Activated CD4-positive, alpha-beta T cell treated with anti-CD3 and anti-CD28 coated beads for 36 hours (primary cell): ENCODE results near the gene CDC25C. TPM values are rescaled to one million over a fixed set of nuclear protein-coding genes. Genes with fewer than 3 reads are reported as not detected.

ENCODE experiments used
- ATAC-seq: fragments of 200-7000 bp; cut with Tn5 transposase; one replicate; pipeline ENCODE4 v1.10.0; 2021; ENCODE audit warnings: mild to moderate bottlenecking, moderate library complexity
- CTCF ChIA-PET: fragments of 350-600 bp; sonication (Branson Sonifier 250); formaldehyde crosslinking; loops from one replicate; lab custom pipeline; 2021; ENCODE audit warnings: antibody characterized with exemption; lab: Charles Lee
- POLR2A ChIA-PET: fragments of 350-600 bp; sonication (Branson Sonifier 250); formaldehyde crosslinking; loops from one replicate; lab custom pipeline; 2021; ENCODE audit warnings: antibody characterized with exemption, inconsistent platforms; lab: Charles Lee
- DNase-seq: peaks from one replicate; pipeline ENCODE4 v3.0.0-alpha.2; 2020
- H3K27ac Mint-ChIP-seq: one replicate; pipeline ENCODE4 v1.8.0; 2021; ENCODE audit warnings: mixed read lengths
- H3K27me3 Mint-ChIP-seq: one replicate; pipeline ENCODE4 v1.8.0; 2021; ENCODE audit warnings: mixed read lengths
- H3K36me3 Mint-ChIP-seq: one replicate; pipeline ENCODE4 v1.8.0; 2021; ENCODE audit warnings: low read depth, mixed read lengths
- H3K4me1 Mint-ChIP-seq: one replicate; pipeline ENCODE4 v1.8.0; 2021; ENCODE audit warnings: mixed read lengths
- H3K4me3 Mint-ChIP-seq: one replicate; pipeline ENCODE4 v1.8.0; 2021; ENCODE audit warnings: mild to moderate bottlenecking, moderate library complexity, mixed read lengths
- H3K9me3 Mint-ChIP-seq: one replicate; pipeline ENCODE4 v1.8.0; 2021; ENCODE audit warnings: low read depth, mixed read lengths
- intact Hi-C, 2 experiments: fragments of 100-400 bp; cut with DNase I in 1 of 2; cut with micrococcal nuclease in 1 of 2; formaldehyde crosslinking; loops; one replicate each; pipeline versions ENCODE4 v1.14.2 to v1.15.1; 2022 to 2024; cut with DNase I, micrococcal nuclease
- total RNA-seq, 2 experiments: library from RNA; stranded (reverse); gene quantifications; one replicate each; pipeline ENCODE4 v1.2.3, GENCODE V29; 2021

CDC25C gene
- total RNA-seq, 2 experiments from 2014 or later, result 15.9 to 19.0 TPM

DNA sequence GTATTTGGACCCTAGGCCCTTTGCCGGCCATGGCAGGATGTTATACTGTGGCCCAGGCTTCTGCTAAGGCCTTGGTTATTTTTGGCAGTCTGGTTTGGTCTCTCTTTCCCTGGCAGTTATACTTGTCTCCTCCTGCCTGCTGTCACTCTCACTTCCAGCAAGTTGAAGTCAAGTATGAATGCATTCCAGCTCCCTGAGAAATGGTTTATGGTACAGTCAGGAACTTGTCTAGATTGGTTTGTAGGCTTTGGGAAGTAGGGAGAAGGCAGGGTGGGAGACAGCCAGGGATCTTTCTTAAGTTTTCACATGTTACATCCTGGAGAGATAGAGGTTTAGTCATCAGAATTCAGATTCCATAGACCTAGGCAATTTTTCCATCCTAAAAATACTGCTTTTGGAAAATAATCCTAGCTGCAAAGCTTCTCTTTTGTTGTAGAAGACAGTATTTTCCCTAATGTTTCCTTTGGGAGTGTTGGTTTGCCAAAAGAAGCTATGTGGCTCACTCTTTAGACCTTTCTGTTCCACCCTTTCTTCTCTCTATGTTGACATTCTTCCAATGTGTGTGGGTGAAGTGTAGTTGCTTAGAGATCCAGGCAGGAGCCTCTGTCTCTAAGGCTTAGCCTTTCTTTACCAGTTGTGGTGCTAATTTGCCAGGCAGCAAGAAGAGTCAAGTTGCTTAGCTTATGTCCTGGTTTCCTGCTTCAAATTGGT lies 18.4 kb upstream of the CDC25C start:
- H3K4me3 Mint-ChIP-seq, result no peak overlapping the region
- peak overlapping the region; percentile 44 for H3K27ac Mint-ChIP-seq
- POLR2A ChIA-PET, result interaction anchor here (0.6 to 1.9 kb wide), 3 partner anchors 11 to 135 kb away, joined by 3 to 16 read pairs (median 7); partner anchors contain the start of gene FAM53C
- intact Hi-C loops, result loop anchor here in 1 of 2 experiments (5.0 to 10.0 kb wide), 3 partner anchors 845 to 1765 kb away; partner anchors contain the start of genes MATR3, PURA and SIL1
- CTCF ChIA-PET, result interaction anchor here (0.6 to 9.0 kb wide), 5 partner anchors 8 to 182 kb away, joined by 3 to 308 read pairs (median 3); partner anchors contain the start of genes CDC23, CDC25C and FAM53C
- no peak for DNase-seq
- no peaks in the 10 kb centered on the region for H3K27me3 Mint-ChIP-seq
- peaks cover 40% of the 10 kb centered on the region for H3K36me3 Mint-ChIP-seq
- ATAC-seq, result no peak
- H3K4me1 Mint-ChIP-seq, result peaks cover 28% of the 10 kb centered on the region
- H3K9me3 Mint-ChIP-seq, result peaks cover 10% of the 10 kb centered on the region

DNA sequence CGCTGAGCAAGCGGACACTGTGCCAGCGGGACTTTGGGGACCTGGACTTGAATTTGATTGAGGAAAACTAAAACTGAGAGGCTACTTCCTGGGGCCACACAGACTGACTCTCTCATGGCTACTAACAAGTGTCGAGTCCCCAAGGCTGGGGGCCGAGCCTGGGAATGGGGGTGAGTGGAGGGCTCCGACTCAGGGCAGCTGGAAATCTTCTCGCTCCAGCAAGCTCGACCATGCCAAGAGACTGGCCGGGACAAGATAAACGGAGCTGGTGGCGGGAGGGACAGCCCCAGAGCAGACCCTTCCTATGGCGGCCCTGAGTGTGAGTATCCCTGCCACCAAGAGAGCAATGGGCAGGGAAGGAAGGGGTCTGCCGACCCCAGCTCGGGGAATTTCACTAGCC lies 15.3 kb upstream of the CDC25C start:
- CTCF ChIA-PET, result interaction anchor here (9.0 kb wide), 1 partner anchor 9 kb away, joined by 308 read pairs; the partner anchor contains the start of genes CDC25C and FAM53C
- DNase-seq, result no peak
- Mint-ChIP-seq H3K9me3 (peaks cover 6% of the 10 kb centered on the region), H3K4me3 (no peak overlapping the region), H3K4me1 (peaks cover 9% of the 10 kb centered on the region), H3K27ac (no peak overlapping the region), H3K27me3 (no peaks in the 10 kb centered on the region), H3K36me3 (peaks cover 47% of the 10 kb centered on the region)
- intact Hi-C loops, result no loop called here
- POLR2A ChIA-PET, result interaction anchor here (1.4 kb wide), 1 partner anchor 8 kb away, joined by 9 read pairs; the partner anchor contains the start of gene FAM53C
- ATAC-seq, result no peak

DNA sequence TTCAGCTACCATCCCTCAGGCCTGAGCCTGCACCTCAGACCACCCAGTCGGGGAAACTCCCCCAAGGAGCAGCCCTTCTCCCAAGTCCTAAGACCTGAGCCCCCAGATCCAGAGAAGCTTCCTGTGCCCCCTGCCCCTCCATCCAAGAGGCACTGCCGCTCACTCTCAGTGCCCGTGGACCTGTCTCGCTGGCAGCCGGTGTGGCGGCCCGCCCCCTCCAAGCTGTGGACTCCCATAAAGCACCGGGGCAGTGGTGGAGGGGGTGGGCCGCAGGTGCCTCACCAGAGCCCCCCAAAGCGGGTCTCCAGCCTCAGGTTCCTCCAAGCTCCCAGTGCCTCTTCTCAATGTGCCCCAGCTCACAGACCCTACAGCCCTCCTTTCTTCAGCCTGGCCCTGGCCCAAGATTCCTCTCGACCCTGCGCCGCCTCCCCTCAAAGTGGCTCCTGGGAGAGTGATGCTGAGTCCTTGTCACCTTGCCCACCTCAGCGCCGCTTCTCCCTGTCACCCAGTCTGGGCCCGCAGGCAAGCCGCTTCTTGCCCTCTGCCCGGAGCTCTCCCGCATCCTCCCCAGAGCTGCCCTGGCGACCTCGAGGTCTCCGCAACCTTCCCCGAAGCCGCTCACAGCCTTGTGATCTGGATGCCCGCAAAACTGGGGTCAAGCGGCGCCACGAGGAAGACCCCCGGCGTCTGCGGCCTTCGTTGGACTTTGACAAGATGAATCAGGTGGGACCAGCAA lies 13.5 kb upstream of the CDC25C start:
- H3K9me3 Mint-ChIP-seq, result no peaks in the 10 kb centered on the region
- ATAC-seq (no peak), DNase-seq (no peak)
- H3K4me3 Mint-ChIP-seq, result no peak overlapping the region
- no peak overlapping the region for H3K27ac Mint-ChIP-seq
- peaks cover 47% of the 10 kb centered on the region for H3K36me3 Mint-ChIP-seq
- intact Hi-C loops, result no loop called here
- POLR2A ChIA-PET, result interaction anchor here (0.5 to 1.4 kb wide), 2 partner anchors 14 to 595 kb away, joined by 3 to 6 read pairs; partner anchors contain the start of gene CDC25C
- peaks cover 13% of the 10 kb centered on the region for H3K4me1 Mint-ChIP-seq
- H3K27me3 Mint-ChIP-seq, result no peaks in the 10 kb centered on the region
- CTCF ChIA-PET, result no interaction called here

DNA sequence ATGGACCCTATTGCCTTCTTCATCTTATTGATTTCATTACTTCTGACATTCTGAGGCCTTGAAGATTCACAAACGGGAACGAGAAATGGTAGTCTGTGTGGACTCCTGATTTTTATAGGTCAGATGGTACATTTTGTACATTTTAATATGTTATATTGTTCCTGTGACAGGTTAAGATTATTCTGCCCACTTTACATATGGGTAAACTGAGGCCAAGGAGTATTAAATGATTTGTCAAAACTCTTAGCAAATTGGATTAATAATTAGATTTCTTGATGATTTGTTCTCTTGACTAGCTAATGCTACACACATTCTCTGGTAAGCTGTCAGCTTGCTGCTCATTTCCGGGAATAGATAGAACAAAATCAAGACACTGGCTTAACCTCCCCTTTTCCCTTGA lies 8.4 kb upstream of the CDC25C start:
- Mint-ChIP-seq H3K27ac (no peak overlapping the region), H3K4me1 (peaks cover 34% of the 10 kb centered on the region), H3K4me3 (peak overlapping the region; percentile 84), H3K36me3 (peaks cover 22% of the 10 kb centered on the region), H3K9me3 (no peaks in the 10 kb centered on the region), H3K27me3 (no peaks in the 10 kb centered on the region)
- intact Hi-C loops, result no loop called here
- DNase-seq (no peak), ATAC-seq (no peak)
- CTCF ChIA-PET, result interaction anchor here (0.6 to 14.1 kb wide), 4 partner anchors 11 to 261 kb away, joined by 3 to 308 read pairs (median 3); partner anchors contain the start of gene KDM3B
- POLR2A ChIA-PET, result interaction anchor here (0.6 to 3.6 kb wide), 9 partner anchors 7 to 161 kb away, joined by 3 to 73 read pairs (median 5); partner anchors contain the start of genes CDC25C, KDM3B and KIF20A

DNA sequence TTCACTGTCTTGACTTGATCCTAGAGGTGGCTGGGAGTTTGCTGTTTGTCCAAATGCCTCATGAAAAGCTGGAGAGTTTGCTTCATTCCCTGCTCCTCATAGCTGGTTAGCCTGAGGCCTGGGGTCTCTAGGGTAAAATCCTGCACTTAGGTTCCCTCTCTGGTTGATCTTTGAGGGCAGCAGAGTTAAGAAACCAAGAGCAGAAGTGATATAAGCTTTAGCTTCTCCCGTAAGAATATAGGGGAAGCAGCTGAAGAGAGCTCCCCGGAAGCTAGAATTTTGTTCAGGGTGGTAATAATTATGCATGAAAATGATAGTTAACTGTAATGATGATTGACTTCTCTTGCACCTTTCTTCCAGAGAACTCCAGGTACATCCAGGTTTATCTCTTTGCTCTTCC lies 7.9 kb upstream of the CDC25C start:
- intact Hi-C loops, result loop anchor here in 1 of 2 experiments (2.0 to 10.0 kb wide), 4 partner anchors 13 to 585 kb away; partner anchors contain the start of genes CDC23, FAM13B, HNRNPA0 and KDM3B
- Mint-ChIP-seq H3K27ac (peak overlapping the region; percentile 80), H3K4me1 (peaks cover 38% of the 10 kb centered on the region), H3K4me3 (peak overlapping the region; percentile 84), H3K9me3 (no peaks in the 10 kb centered on the region), H3K36me3 (peaks cover 18% of the 10 kb centered on the region), H3K27me3 (no peaks in the 10 kb centered on the region)
- POLR2A ChIA-PET, result interaction anchor here (0.6 to 3.6 kb wide), 8 partner anchors 8 to 160 kb away, joined by 3 to 73 read pairs (median 4); partner anchors contain the start of genes CDC25C, KDM3B and KIF20A
- CTCF ChIA-PET, result interaction anchor here (0.6 to 14.1 kb wide), 3 partner anchors 11 to 262 kb away, joined by 3 to 308 read pairs (median 3); partner anchors contain the start of gene KDM3B
- DNase-seq (no peak), ATAC-seq (no peak)

DNA sequence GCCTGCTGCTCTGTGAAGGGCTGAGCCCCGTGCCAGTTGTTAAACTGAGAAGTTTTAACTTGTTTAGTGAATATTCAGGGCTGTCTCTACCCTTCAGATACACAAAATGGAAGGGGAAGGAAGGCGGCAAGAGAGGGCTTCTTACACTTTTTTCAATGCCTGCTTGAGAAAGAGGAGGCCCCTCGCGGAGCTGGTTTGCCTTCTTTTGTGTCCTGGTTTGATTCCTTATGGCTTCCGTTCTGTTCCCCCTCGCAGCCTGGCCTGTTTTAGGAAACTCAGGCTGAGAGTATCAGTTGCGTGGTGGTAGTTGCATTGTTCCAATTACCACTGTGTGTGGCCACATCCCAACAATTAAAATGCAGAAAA lies 7.5 kb upstream of the CDC25C start:
- Mint-ChIP-seq H3K27ac (peak overlapping the region; percentile 80), H3K4me1 (peaks cover 38% of the 10 kb centered on the region), H3K4me3 (peak overlapping the region; percentile 84), H3K9me3 (no peaks in the 10 kb centered on the region), H3K27me3 (no peaks in the 10 kb centered on the region), H3K36me3 (peaks cover 15% of the 10 kb centered on the region)
- DNase-seq (peak; percentile 16), ATAC-seq (no peak)
- intact Hi-C loops, result loop anchor here in 1 of 2 experiments (2.0 to 10.0 kb wide), 4 partner anchors 14 to 584 kb away; partner anchors contain the start of genes CDC23, FAM13B, HNRNPA0 and KDM3B
- POLR2A ChIA-PET, result interaction anchor here (0.6 to 3.6 kb wide), 7 partner anchors 8 to 160 kb away, joined by 3 to 73 read pairs (median 4); partner anchors contain the start of genes CDC25C, KDM3B and KIF20A
- CTCF ChIA-PET, result interaction anchor here (14.1 kb wide), 1 partner anchor 12 kb away, joined by 308 read pairs; the partner anchor contains the start of gene KDM3B

DNA sequence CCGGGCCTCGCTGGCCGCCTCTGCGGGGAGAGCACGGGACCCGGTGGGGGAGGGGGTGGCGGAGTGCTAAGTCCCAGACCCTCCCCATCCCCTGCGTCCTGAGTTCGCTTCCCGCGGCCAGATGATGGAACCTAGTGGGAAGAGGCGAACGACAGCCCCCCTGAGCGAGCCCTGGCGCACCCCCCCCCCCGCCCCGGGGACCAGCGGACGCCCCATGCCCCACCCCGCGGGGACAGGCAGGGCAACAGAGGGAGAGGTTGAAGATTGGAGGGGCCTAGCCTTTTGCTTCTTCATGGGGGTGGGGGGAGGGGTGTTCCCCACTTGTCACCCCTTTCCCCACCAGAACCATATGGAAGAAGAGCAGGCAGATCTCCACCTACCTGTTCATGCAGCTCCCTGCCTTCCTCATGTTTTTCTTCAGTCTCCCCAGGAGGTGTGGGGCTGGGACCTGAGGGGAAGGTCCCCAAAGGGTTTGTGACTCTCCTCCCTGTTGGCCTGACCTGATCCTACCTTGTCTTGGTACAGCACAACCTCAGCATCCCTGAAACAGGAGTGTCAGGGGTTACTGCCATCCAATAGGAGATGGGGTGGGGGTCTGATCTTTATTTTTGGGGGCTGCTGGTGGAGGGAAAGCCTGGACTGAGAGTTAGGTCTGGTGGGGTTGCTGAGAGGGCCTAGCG lies 6.9 kb upstream of the CDC25C start:
- no peak for DNase-seq
- ChIA-PET POLR2A (interaction anchor here (1.1 to 3.6 kb wide), 7 partner anchors 9 to 205 kb away, joined by 3 to 73 read pairs (median 9); partner anchors contain the start of genes BRD8, EGR1, ETF1 and KDM3B), CTCF (interaction anchor here (0.6 to 14.1 kb wide), 3 partner anchors 11 to 157 kb away, joined by 3 to 308 read pairs (median 3); partner anchors contain the start of gene KDM3B)
- Mint-ChIP-seq H3K9me3 (no peaks in the 10 kb centered on the region), H3K27me3 (no peaks in the 10 kb centered on the region), H3K36me3 (peaks cover 12% of the 10 kb centered on the region), H3K4me3 (peak overlapping the region; percentile 84), H3K4me1 (peaks cover 38% of the 10 kb centered on the region), H3K27ac (peak overlapping the region; percentile 80)
- intact Hi-C loops, result loop anchor here (1.0 to 10.0 kb wide), 8 partner anchors 14 to 584 kb away; partner anchors contain the start of genes CDC23 (in 2 of the 2), KDM3B (in 2 of the 2), ETF1 (in 1 of the 2) and FAM13B (in 1 of the 2)
- ATAC-seq, result peak; percentile 8

DNA sequence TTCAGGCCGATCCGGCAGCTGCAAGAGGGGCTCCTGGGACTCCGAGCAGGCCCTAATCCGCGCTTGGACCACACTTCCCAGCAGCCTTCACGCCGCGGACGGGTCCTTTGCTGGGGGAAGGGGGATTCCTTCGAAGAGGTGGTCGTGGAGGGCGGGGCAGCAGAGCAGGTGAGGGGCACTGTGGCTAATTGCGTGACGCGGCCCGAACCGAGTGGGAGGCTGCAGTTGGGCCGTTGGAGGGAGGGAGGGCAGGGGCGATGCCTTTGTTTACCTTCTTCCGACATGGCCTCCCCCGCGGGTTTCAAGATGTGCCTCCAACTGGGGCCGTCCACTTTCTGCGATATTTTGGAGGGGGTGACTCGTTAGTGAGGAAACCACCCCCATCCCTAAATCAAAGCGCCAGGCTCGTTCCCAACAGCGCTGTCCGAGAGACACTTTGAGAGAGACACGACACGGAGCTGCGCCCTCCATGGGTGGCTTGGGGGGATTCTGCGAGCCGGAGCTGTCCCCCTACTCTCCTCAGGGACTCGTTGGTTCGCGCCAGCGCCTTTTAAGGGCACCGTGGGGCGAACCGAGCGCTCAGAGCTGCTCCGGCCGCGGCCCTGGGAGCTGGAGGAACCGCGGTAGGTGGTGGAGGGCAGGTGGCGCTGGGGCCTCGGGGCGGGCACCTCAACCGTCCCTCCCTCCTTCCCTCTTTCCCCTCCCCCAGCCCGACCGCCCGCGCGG lies 6.2 kb upstream of the CDC25C start, which contains the start of gene FAM53C:
Gene FAM53C, plus strand, starts transcription at position 582 of the 726 bp plus-strand sequence. CDS start 3,070 bp downstream, outside the sequence.
- Mint-ChIP-seq H3K27me3 (no peaks in the 10 kb centered on the region), H3K27ac (peak within 1 kb of the TSS; percentile 97)

More for the DNA sequence above, 6.2 kb upstream of the CDC25C start, which contains the start of gene FAM53C:
- peaks cover 38% of the 10 kb centered on the region for H3K4me1 Mint-ChIP-seq
- intact Hi-C loops, result loop anchor here (1.0 to 10.0 kb wide), 12 partner anchors 14 to 584 kb away; partner anchors contain the start of genes CDC23 (in 2 of the 2), ETF1 (in 2 of the 2), HNRNPA0 (in 2 of the 2) and KDM3B (in 2 of the 2)
- peak; percentile 95 for DNase-seq
- peaks cover 10% of the 10 kb centered on the region for H3K36me3 Mint-ChIP-seq
- peak; percentile 88 for ATAC-seq
- peak within 1 kb of the TSS; percentile 84 for H3K4me3 Mint-ChIP-seq
- CTCF ChIA-PET, result interaction anchor here (0.6 to 14.1 kb wide), 3 partner anchors 10 to 156 kb away, joined by 3 to 308 read pairs (median 3); partner anchors contain the start of gene KDM3B
- POLR2A ChIA-PET, result interaction anchor here (0.6 to 3.6 kb wide), 8 partner anchors 9 to 205 kb away, joined by 3 to 73 read pairs (median 9); partner anchors contain the start of genes BRD8, EGR1, ETF1 and KDM3B
- no peaks in the 10 kb centered on the region for H3K9me3 Mint-ChIP-seq
